IPS-15b (cell line): Measurements from ENCODE around the gene GAN.
"Not testable (repeated sequence)": the region's sequence is repeated elsewhere in the genome, so short reads cannot be mapped to it uniquely, and the experiment has no call there.

Experiments
- H3K27me3 ChIP-seq: one replicate; pipeline ENCODE4 v1.6.1; 2013; ENCODE audit warnings: low read length; ENCODE audit not compliant: control insufficient read depth, insufficient read depth
- H3K36me3 ChIP-seq: one replicate; pipeline ENCODE4 v1.6.1; 2013; ENCODE audit warnings: low read length; ENCODE audit not compliant: control insufficient read depth, insufficient read depth
- H3K4me1 ChIP-seq: one replicate; pipeline ENCODE4 v1.6.1; 2013; ENCODE audit warnings: mild to moderate bottlenecking, low read length; ENCODE audit not compliant: control insufficient read depth, insufficient read depth
- H3K4me3 ChIP-seq: one replicate; pipeline ENCODE4 v1.5.1; 2013; ENCODE audit warnings: low read depth, low read length
- H3K9ac ChIP-seq: one replicate; pipeline ENCODE4 v1.6.1; 2013; ENCODE audit warnings: low read depth, mild to moderate bottlenecking, low read length
- H3K9me3 ChIP-seq: one replicate; pipeline ENCODE4 v1.6.1; 2013; ENCODE audit warnings: mild to moderate bottlenecking, low read length; ENCODE audit not compliant: control insufficient read depth, insufficient read depth

GAN gene

GRCh38 chr16:81408409-81408950, 93.7 kb downstream of the GAN start:
- H3K9ac ChIP-seq = no peak overlapping the region
- H3K9me3 ChIP-seq = no peaks in the 10 kb centered on the region
- no peaks in the 10 kb centered on the region for H3K36me3 ChIP-seq
- H3K4me3 ChIP-seq = no peak overlapping the region
- peaks cover 2% of the 10 kb centered on the region for H3K4me1 ChIP-seq
- H3K27me3 ChIP-seq = no peaks in the 10 kb centered on the region

- Histone ChIP-seq H3K9ac (no peak overlapping the region), H3K4me3 (no peak overlapping the region), H3K4me1 (peaks cover 2% of the 10 kb centered on the region)
Measured at GRCh38 chr16:81409016-81409556, 94.3 kb downstream of the GAN start.

DNA sequence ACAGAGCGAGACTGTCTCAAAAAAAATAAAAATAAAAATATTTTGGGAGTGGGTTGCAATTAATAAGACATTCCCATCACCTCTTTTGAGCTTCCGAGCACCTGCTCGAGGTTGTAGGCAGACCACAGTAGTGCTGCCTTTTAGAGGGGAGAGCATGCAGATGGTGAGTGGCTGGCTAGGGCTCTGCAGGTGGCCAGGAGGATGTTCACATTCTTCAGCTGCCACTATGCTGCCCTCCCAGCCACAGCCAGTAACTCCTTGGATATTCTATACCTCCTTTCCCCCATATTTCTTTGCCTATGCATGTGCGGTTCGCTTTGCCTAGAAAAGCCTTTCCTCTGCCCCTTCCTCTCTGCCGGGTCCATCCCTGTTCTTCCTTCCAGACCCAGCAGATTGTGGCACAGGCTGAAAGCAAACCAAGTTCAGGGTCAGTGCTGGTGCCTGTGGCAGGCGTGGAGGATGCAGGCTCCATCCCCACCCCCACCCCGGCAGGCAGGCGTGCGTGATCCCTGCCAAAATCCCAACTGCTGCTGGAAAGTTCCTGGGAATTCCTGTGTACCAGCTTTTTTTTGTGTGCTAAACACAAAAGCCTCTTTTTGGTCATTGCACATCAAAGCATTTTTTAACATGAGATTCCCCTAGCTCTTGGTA, 96.0 kb downstream of the GAN start:
- Histone ChIP-seq H3K4me3 (no peak overlapping the region), H3K4me1 (peaks cover 8% of the 10 kb centered on the region), H3K27me3 (no peaks in the 10 kb centered on the region), H3K9ac (no peak overlapping the region), H3K9me3 (no peaks in the 10 kb centered on the region), H3K36me3 (no peaks in the 10 kb centered on the region)

More at GRCh38 chr16:81409016-81409556, 94.3 kb downstream of the GAN start:
- H3K27me3 ChIP-seq = no peaks in the 10 kb centered on the region
- no peaks in the 10 kb centered on the region for H3K36me3 ChIP-seq
- no peaks in the 10 kb centered on the region for H3K9me3 ChIP-seq

GRCh38 chr16:81413245-81413990, 98.7 kb downstream of the GAN start:
- Histone ChIP-seq H3K4me3 (no peak overlapping the region), H3K36me3 (no peaks in the 10 kb centered on the region), H3K4me1 (peaks cover 8% of the 10 kb centered on the region), H3K9ac (no peak overlapping the region), H3K9me3 (no peaks in the 10 kb centered on the region), H3K27me3 (no peaks in the 10 kb centered on the region)

DNA sequence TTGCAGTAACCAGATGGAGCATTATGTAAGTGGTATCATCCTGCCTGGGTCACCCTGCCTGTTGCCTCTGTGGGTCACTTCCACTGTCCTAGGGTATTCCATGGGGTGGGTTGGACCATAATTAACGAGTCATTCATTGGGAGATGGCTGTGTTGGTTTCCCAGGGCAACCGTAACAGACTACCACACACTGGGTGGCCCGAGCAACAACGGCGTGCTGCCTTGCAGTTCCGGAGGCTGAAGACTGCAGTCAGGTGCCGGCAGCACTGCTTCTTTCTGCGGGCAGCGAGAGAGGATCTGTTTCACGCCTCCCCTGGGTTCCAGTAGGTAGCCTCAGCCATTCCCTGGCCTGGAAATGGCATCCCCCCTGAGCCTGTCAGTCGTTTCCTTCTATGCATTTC, 101.0 kb downstream of the GAN start:
- H3K27me3 ChIP-seq = no peaks in the 10 kb centered on the region
- H3K9me3 ChIP-seq = no peaks in the 10 kb centered on the region
- no peak overlapping the region for H3K4me3 ChIP-seq
- H3K9ac ChIP-seq = no peak overlapping the region
- H3K4me1 ChIP-seq = peaks cover 8% of the 10 kb centered on the region
- no peaks in the 10 kb centered on the region for H3K36me3 ChIP-seq

DNA sequence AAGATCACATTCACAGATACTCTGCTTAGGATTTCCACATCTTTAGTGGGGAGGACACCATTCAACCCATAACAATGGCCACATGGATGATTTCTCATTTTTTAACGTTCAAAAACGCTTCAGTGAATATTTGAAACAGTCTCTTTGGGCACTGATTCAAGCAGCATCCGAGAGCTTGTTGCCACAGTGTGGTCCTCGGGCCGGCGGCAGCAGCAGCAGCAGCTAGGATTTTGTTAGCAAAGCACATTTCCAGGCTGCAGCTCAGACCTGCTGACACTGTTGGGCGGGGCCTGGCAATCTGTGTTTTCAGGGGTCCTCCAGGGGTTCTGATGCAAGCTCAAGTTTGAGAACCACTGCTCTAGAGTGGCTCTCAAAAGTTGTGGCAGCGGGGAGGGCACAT, 102.0 kb downstream of the GAN start:
- Histone ChIP-seq H3K4me3 (no peak overlapping the region), H3K9ac (no peak overlapping the region), H3K4me1 (peaks cover 8% of the 10 kb centered on the region), H3K9me3 (no peaks in the 10 kb centered on the region), H3K36me3 (no peaks in the 10 kb centered on the region), H3K27me3 (no peaks in the 10 kb centered on the region)

- peaks cover 8% of the 10 kb centered on the region for H3K4me1 ChIP-seq
- H3K4me3 ChIP-seq = no peak overlapping the region
- H3K27me3 ChIP-seq = no peaks in the 10 kb centered on the region
- no peaks in the 10 kb centered on the region for H3K9me3 ChIP-seq
- H3K36me3 ChIP-seq = no peaks in the 10 kb centered on the region
- no peak overlapping the region for H3K9ac ChIP-seq
Measured at GRCh38 chr16:81417210-81417609, 102.4 kb downstream of the GAN start.

DNA sequence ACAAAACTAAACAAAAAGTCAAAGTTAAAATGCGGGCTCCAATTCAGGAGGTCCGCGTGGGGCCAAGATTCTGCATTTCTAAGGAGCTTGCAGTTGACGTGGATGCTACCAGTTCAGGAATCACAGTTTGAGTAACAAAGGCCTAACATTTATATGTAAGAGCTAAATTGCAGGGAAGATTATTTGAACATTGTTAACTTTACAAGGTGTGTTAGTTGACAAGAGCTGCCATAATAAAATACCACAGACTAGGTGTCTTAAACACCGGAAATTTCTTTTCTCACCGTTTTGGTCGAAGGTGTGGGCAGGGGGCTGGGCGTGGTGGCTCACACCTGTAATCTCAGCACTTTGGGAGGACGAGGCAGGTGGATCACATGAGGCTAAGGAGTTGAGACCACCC, 105.0 kb downstream of the GAN start:
- no peak overlapping the region for H3K9ac ChIP-seq
- no peak overlapping the region for H3K4me3 ChIP-seq
- no peaks in the 10 kb centered on the region for H3K9me3 ChIP-seq
- no peaks in the 10 kb centered on the region for H3K36me3 ChIP-seq
- H3K27me3 ChIP-seq = no peaks in the 10 kb centered on the region
- peaks cover 2% of the 10 kb centered on the region for H3K4me1 ChIP-seq

DNA sequence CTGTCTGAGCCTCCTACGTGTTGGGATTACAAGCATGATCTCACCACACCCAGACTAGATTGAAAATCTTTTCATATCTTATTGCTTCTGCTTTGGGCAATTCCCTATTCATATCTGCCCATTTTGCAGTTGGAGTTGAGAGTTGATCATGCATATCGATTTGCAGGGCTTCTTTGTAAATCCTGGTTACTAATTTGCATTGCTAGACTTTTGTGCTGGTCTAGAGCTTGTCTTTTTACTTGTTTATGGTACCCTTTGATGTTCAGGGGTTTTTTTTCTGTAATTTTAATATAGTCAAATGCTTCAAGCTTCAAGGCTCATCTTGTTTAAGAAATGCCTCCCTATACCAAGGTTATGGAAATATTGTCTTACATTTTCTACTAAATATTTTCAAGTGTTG, 106.4 kb downstream of the GAN start:
- Histone ChIP-seq H3K36me3 (no peaks in the 10 kb centered on the region), H3K4me1 (no peaks in the 10 kb centered on the region)

GRCh38 chr16:81421536-81421935, 106.8 kb downstream of the GAN start:
- no peaks in the 10 kb centered on the region for H3K27me3 ChIP-seq
- no peak overlapping the region for H3K9ac ChIP-seq
- no peaks in the 10 kb centered on the region for H3K4me1 ChIP-seq
- H3K36me3 ChIP-seq = no peaks in the 10 kb centered on the region
- H3K9me3 ChIP-seq = no peaks in the 10 kb centered on the region
- no peak overlapping the region for H3K4me3 ChIP-seq

More for the DNA sequence above, 106.4 kb downstream of the GAN start:
- Histone ChIP-seq H3K9me3 (no peaks in the 10 kb centered on the region), H3K9ac (no peak overlapping the region), H3K27me3 (no peaks in the 10 kb centered on the region), H3K4me3 (no peak overlapping the region)

DNA sequence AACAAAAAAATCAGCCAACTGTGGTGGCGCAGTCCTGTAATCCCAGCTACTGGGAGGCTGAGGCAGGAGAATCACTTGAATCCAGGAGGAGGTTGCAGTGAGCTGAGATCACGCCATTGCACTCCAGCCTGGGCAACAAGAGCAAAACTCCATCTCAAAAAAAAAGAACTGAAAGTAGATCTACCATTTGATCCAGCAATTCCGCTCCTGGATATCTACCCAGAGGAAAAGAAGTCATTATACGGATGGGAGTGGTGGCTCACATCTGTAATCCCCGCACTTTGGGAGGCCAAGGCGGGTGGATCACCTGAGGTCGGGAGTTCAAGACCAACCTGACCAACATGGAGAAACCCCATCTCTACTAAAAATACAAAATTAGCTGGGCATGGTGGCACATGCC, 107.4 kb downstream of the GAN start:
- not testable (repeated sequence) for H3K9me3 ChIP-seq, H3K27me3 ChIP-seq, H3K36me3 ChIP-seq, H3K4me1 ChIP-seq, H3K4me3 ChIP-seq, H3K9ac ChIP-seq

GRCh38 chr16:81424771-81425170, 110.0 kb downstream of the GAN start:
- H3K4me1 ChIP-seq = no peaks in the 10 kb centered on the region
- no peaks in the 10 kb centered on the region for H3K9me3 ChIP-seq
- H3K4me3 ChIP-seq = no peak overlapping the region
- no peaks in the 10 kb centered on the region for H3K27me3 ChIP-seq
- H3K36me3 ChIP-seq = no peaks in the 10 kb centered on the region
- no peak overlapping the region for H3K9ac ChIP-seq
